Amniotic stem cell (primary cell): ENCODE data around the gene MPO.

Source experiments
- DNase-seq: peaks from one replicate; lab custom pipeline; 2025; lab: John Stamatoyannopoulos, UW

The MPO gene

GRCh38 chr17:58306131-58306951 is 25.6 kb upstream of the MPO start:
- no peak for DNase-seq

- DNase-seq, result no peak
Observed at GRCh38 chr17:58305626-58306025, 24.9 kb upstream of the MPO start.

- DNase-seq, result no peak
Observed at GRCh38 chr17:58304750-58305486, 24.2 kb upstream of the MPO start.

DNA sequence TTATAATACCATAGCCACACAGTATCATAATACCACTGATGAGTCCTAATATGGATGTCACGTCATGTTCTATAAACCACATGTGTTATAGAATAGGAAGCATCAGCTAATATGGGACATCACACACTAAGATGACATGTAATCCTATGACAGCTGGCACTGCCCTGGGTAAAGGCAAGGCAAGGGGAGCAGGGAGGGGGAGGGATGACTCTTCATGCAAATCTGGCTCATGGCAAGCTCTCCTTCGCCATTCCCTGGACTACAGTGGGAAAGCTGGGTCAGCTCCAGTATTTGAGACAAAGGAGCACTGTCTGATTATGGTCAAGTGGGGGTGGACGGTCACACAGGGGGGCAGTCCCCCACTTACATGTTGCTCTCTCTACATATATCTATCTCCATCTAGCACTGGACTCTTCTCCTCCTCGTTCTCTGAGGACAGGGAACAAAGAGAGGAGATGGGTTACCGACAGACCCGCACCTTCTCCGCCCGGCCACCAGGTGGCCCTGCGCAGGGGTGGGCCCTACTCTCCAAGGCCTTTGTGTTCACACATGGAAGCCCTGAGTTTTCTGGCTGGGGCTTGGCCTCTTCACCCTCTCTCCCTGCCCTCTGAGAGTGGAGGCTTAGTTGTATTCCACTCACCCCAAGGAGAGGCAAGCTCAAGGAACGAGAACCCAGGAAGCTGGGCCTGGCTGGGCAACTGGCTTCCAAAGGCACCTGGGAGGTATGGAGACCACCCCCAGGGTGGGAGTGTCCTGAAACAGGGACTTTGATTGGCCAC is 23.4 kb upstream of the MPO start:
- no peak for DNase-seq

DNA sequence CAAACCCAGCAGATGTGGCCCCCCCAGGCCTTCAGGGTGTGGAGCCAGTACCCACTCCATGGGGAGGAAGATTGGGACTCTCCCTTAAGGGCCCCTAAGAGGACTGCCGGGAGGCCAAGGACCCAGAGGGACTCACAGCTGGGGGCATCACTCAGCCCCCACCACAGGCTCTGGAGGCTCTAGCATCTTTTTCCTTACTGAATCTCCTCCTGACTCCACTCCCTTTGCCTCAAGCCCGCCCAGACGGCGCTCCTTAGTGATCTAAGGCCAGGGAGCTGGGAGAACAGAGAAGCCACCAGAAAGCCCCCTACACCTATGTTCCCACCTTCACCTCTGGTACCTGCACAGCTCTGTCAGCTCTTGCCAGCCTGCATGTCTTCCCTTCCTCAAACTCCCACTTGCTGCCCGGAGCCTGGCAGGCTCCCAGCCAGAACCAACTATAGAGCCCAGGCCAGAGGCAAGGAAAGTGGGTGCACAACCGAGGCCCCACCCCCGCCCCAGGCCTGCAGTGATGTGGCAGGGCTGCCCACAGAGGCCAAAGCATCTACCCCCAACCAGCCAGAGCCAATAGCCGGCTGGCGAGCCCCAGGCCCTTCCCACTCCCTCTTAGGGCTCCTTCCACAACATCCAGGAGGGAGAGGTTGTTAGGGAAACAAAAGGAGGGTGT is 22.3 kb upstream of the MPO start:
- DNase-seq, result no peak

DNA sequence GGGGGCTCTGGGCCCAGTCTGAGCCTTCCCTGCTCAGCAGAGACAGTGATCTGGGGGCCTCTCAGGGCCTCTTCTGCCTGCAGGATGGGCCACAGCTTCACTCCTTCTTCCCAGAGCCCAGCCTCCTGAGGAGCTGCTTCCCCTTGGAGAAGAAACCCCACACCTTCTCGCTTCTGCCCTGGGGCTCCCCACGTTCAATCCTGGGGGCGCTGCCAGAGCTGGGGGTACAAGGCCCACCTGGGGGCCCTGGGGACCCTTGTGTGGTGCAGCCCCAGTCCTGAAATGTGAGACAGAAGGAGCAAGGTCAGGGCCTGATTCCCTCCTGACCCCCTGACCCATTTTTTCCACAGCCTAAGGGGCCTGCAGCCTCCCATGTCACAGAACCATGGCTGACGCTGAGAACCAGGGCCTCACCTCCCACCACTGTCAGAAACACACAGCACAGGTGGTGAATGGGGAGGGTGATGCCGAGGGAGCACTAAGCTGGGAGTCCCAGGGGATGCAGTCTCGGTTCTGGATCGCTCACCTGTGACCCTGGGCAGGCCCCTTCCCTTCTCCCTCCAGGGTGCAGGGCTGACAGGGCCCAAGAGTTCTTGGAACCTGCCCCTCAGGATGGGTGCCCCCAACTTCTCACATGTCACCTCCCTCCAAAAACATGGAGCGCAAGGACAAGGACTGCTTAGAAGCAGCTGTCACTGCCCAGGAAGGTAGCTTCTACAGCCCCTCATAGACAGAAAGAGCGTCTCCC is 21.6 kb upstream of the MPO start:
- no peak for DNase-seq

DNA sequence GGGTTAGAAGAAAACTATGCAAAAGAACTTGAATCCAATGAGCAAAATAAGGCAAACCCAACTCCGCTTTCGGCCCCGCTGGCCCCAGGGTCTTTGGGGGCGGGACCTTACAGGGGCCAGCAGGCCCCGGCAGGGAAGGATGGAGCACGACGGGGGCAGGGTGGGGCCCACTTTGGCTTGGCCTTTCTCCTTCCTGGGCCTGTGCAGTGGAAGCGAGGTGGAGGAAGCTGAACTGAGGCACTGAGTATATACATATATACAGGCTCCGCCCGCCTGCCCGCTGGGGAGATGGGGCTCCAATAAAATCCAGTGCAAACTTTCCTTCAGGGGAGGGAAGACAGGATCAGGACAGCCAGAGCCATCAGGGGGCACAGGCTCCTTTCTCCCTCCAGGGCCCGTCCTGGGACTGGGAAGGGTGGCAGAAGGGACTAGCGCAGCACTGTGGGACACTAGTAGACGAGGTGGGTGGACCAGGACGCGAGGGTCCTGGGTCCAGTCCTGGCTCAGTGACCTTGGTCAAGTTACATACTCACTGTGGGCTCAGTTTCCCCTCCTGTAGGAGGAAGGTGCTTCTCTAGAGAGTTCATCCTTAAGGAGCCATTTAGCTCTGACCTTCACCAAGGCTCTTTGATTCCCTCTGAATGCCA is 20.9 kb upstream of the MPO start:
- DNase-seq, result no peak

GRCh38 chr17:58300336-58300735 is 19.6 kb upstream of the MPO start:
- no peak for DNase-seq

GRCh38 chr17:58294034-58294433 is 13.3 kb upstream of the MPO start:
- no peak for DNase-seq

- no peak for DNase-seq
Observed at GRCh38 chr17:58291246-58291645, 10.5 kb upstream of the MPO start.

- no peak for DNase-seq
Observed at GRCh38 chr17:58289869-58290268, 9.1 kb upstream of the MPO start.

- no peak for DNase-seq
Observed at GRCh38 chr17:58285422-58285810, 4.7 kb upstream of the MPO start.

DNA sequence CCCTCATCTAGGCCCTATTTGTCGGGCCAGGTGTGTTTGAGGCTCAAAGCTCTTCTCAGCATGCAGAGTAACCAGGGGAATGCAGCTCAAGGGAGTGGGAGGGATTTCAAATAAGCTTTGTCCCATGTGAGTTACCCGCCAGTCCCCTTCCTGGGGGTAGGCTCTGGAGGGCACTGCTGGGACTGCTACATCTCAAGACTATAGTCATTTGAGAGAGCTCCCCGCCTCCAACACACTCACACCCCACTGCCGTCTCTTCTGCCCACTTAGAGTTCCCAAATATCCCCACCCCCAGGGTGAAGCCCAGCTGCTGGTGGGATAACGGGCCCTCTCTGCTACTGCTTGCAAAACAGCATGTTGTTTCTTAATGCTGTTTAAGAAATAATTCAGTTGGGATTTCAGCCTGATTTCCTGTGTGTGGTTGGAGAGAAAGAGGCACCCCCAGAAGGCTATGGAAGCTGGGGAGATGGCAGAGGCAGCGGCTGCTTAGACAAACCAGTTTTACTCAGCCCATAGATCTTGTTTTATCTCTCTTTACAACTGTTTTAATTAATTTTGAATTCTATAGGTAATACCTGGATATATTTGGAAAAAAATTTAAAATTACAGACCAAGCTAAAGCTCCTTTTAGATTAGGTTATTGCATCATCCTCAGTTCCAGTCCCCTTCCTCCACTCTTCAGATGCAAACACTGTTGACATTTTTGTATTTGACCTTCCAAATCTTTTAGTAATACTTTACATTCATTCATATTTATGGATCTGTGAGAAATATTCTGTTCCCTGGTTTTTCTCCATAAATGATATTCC is 4.1 kb upstream of the MPO start:
- DNase-seq, result no peak

GRCh38 chr17:58283674-58284612 is 3.2 kb upstream of the MPO start:
- DNase-seq, result no peak

GRCh38 chr17:58282442-58282841 is 1.7 kb upstream of the MPO start:
- no peak for DNase-seq

DNA sequence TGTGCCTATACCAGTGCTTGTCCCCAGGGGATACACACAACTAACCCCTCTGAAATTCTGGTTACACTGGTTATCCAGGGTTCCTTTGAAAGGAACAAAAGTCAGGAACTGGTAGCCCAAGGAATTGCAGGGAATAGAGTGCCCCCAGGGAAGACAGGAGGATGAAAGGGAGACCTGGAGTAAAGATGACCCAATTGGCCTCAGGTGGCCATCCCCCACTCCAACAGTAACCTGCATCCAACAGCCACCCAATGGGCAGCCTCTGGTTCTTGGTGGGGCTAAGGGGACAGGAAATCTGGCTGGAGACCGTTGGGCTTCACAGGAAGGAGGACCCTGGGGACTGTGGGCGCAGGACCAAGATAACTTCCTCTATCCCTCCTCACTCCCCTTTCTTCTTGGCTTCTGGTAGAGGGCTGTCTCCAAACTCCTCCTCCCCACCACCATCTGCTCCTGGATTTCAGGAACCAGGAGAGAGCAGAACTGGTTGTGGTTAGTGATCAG is 826 bp upstream of the MPO start:
- no peak for DNase-seq

- no peak for DNase-seq
Observed at GRCh38 chr17:58279736-58280479, 827 bp downstream of the MPO start.
